Trophoblast cell (in vitro differentiated cells and primary cell): Measurements from ENCODE around the gene ADAMTS14.
"Not testable (repeated sequence)": the region's sequence is repeated elsewhere in the genome, so short reads cannot be mapped to it uniquely, and the experiment has no call there.

ENCODE experiments used
- DNase-seq, 2 donors: peaks; one replicate each; pipeline ENCODE4 v3.0.0-alpha.2; 2016
- H2AFZ ChIP-seq: 2 replicates; pipeline ENCODE4 v1.6.1; 2013; ENCODE audit warnings: low read length, moderate library complexity, mild to moderate bottlenecking; ENCODE audit not compliant: insufficient read depth, poor library complexity
- H2AK5ac ChIP-seq: 2 replicates; pipeline ENCODE4 v1.6.1; 2013; ENCODE audit warnings: mild to moderate bottlenecking, low read length
- H2BK120ac ChIP-seq: 2 replicates; pipeline ENCODE4 v1.6.1; 2013; ENCODE audit warnings: low read length, mild to moderate bottlenecking, moderate library complexity; ENCODE audit not compliant: insufficient read depth, poor library complexity
- H2BK12ac ChIP-seq: 2 replicates; pipeline ENCODE4 v1.6.1; 2013; ENCODE audit warnings: mild to moderate bottlenecking, low read length, moderate library complexity
- H2BK5ac ChIP-seq: 2 replicates; pipeline ENCODE4 v1.6.1; 2013; ENCODE audit warnings: low read length, low read depth, moderate library complexity, mild to moderate bottlenecking; ENCODE audit not compliant: poor library complexity
- H3K14ac ChIP-seq: 2 replicates; pipeline ENCODE4 v1.6.1; 2013; ENCODE audit warnings: mild to moderate bottlenecking, low read length
- H3K18ac ChIP-seq: 2 replicates; pipeline ENCODE4 v1.6.1; 2013; ENCODE audit warnings: mild to moderate bottlenecking, low read length
- H3K23ac ChIP-seq: 2 replicates; pipeline ENCODE4 v1.6.1; 2013; ENCODE audit warnings: low read length
- H3K27ac ChIP-seq: 2 replicates; pipeline ENCODE4 v1.5.1; 2013; ENCODE audit warnings: low read depth, mild to moderate bottlenecking, inconsistent platforms, low read length, moderate library complexity
- H3K27me3 ChIP-seq: 2 replicates; pipeline ENCODE4 v1.6.1; 2013; ENCODE audit warnings: inconsistent platforms, mild to moderate bottlenecking, low read length, moderate library complexity; ENCODE audit not compliant: insufficient read depth
- H3K36me3 ChIP-seq, 2 experiments: 1 replicate in 1 of 2; 2 replicates in 1 of 2; pipeline ENCODE4 v1.6.1; 2013; ENCODE audit warnings: low read length in 2 of 2, mild to moderate bottlenecking in 2 of 2, moderate library complexity in 1 of 2; ENCODE audit not compliant: insufficient read depth in 2 of 2, control insufficient read depth in 1 of 2
- H3K4ac ChIP-seq: 2 replicates; pipeline ENCODE4 v1.6.1; 2013; ENCODE audit warnings: low read depth, mild to moderate bottlenecking, low read length, moderate library complexity
- H3K4me1 ChIP-seq, 2 experiments: 1 replicate in 1 of 2; 2 replicates in 1 of 2; pipeline ENCODE4 v1.6.1; 2013; ENCODE audit warnings: low read length in 2 of 2, mild to moderate bottlenecking in 2 of 2, moderate library complexity in 1 of 2; ENCODE audit not compliant: insufficient read depth in 2 of 2, control insufficient read depth in 1 of 2
- H3K4me2 ChIP-seq: 2 replicates; pipeline ENCODE4 v1.6.1; 2013; ENCODE audit warnings: inconsistent platforms, mild to moderate bottlenecking, low read length, moderate library complexity
- H3K4me3 ChIP-seq: 2 replicates; pipeline ENCODE4 v1.5.1; 2013; ENCODE audit warnings: mild to moderate bottlenecking, low read depth, low read length, inconsistent platforms
- H3K79me1 ChIP-seq: one replicate; pipeline ENCODE4 v1.6.1; 2013; ENCODE audit warnings: low read length
- H3K79me2 ChIP-seq: 2 replicates; pipeline ENCODE4 v1.6.1; 2013; ENCODE audit warnings: low read length, mild to moderate bottlenecking; ENCODE audit not compliant: control insufficient read depth, insufficient read depth, poor library complexity
- H3K9ac ChIP-seq: 2 replicates; pipeline ENCODE4 v1.6.1; 2013; ENCODE audit warnings: mild to moderate bottlenecking, low read length
- H3K9me3 ChIP-seq: 2 replicates; pipeline ENCODE4 v1.6.1; 2013; ENCODE audit warnings: low read depth, mild to moderate bottlenecking, control low read depth, inconsistent platforms, low read length; ENCODE audit not compliant: insufficient read depth
- H4K12ac ChIP-seq: 2 replicates; pipeline ENCODE4 v1.6.1; 2013; ENCODE audit warnings: low read depth, mild to moderate bottlenecking, low read length, moderate library complexity
- H4K8ac ChIP-seq: 2 replicates; pipeline ENCODE4 v1.6.1; 2013; ENCODE audit warnings: low read depth, mild to moderate bottlenecking, low read length, moderate library complexity
- H4K91ac ChIP-seq: one replicate; pipeline ENCODE4 v1.6.1; 2013; ENCODE audit warnings: low read depth, mild to moderate bottlenecking, low read length, moderate library complexity
- WGBS: extraction: QIAGEN DNeasy Blood & Tissue Kit; methylation state at CpG from one replicate; pipeline ENCODE4 v1.1.7; 2013; ENCODE audit warnings: missing lambda C conversion rate; ENCODE audit not compliant: insufficient read length, insufficient coverage; ENCODE audit errors: extremely low coverage; 5-methylcytosine and 5-hydroxymethylcytosine counted together

ADAMTS14 gene

GRCh38 chr10:70666960-70667798 lies 5.1 kb upstream of the ADAMTS14 start:
- WGBS = no CpG with 5 or more reads among the region's 7 CpGs
- H3K27me3 ChIP-seq = peaks cover 7% of the 10 kb centered on the region
- no peak overlapping the region for H4K8ac ChIP-seq
- no peaks in the 10 kb centered on the region for H3K79me2 ChIP-seq
- no peaks in the 10 kb centered on the region for H3K79me1 ChIP-seq
- no peak overlapping the region for H2BK5ac ChIP-seq
- no peak for DNase-seq
- H3K4ac ChIP-seq = no peak overlapping the region
- no peak overlapping the region for H3K9ac ChIP-seq
- H4K12ac ChIP-seq = no peak overlapping the region
- no peaks in the 10 kb centered on the region for H3K36me3 ChIP-seq
- H3K27ac ChIP-seq = no peak overlapping the region
- H3K9me3 ChIP-seq = peaks cover 4% of the 10 kb centered on the region
- H2AFZ ChIP-seq = no peak overlapping the region
- H2BK12ac ChIP-seq = no peak overlapping the region
- H3K18ac ChIP-seq = no peak overlapping the region
- H2AK5ac ChIP-seq = no peak overlapping the region
- H3K23ac ChIP-seq = no peak overlapping the region
- H4K91ac ChIP-seq = no peak overlapping the region
- no peak overlapping the region for H3K4me2 ChIP-seq
- no peak overlapping the region for H2BK120ac ChIP-seq
- no peak overlapping the region for H3K14ac ChIP-seq
- H3K4me1 ChIP-seq = peaks cover 0 to 3% of the 10 kb centered on the region in 2 experiments
- H3K4me3 ChIP-seq = no peak overlapping the region

- H2BK5ac ChIP-seq, H4K91ac ChIP-seq, H3K9me3 ChIP-seq, H3K4me1 ChIP-seq, H3K9ac ChIP-seq, H3K36me3 ChIP-seq, H4K12ac ChIP-seq, H2BK12ac ChIP-seq, H2BK120ac ChIP-seq, H4K8ac ChIP-seq, H3K4me2 ChIP-seq, H3K23ac ChIP-seq, H3K79me1 ChIP-seq, H3K4me3 ChIP-seq, H3K14ac ChIP-seq, H2AK5ac ChIP-seq, H3K18ac ChIP-seq, H3K79me2 ChIP-seq, H2AFZ ChIP-seq, DNase-seq, H3K4ac ChIP-seq, H3K27ac ChIP-seq: not testable (repeated sequence)
- no CpG with 5 or more reads among the region's 6 CpGs for WGBS
- peaks cover 13% of the 10 kb centered on the region for H3K27me3 ChIP-seq
Measured at GRCh38 chr10:70667818-70668217, 4.5 kb upstream of the ADAMTS14 start.

GRCh38 chr10:70668454-70668970 lies 3.8 kb upstream of the ADAMTS14 start:
- no peak for DNase-seq
- H2BK12ac ChIP-seq = no peak overlapping the region
- no CpG with 5 or more reads among the region's 10 CpGs for WGBS

GRCh38 chr10:70669015-70669414 lies 3.3 kb upstream of the ADAMTS14 start:
- no peak overlapping the region for H2BK5ac ChIP-seq
- H3K4me2 ChIP-seq = no peak overlapping the region
- no peak overlapping the region for H2AK5ac ChIP-seq
- no peak overlapping the region for H4K91ac ChIP-seq
- no peaks in the 10 kb centered on the region for H3K79me1 ChIP-seq
- H3K23ac ChIP-seq = no peak overlapping the region
- peaks cover 19% of the 10 kb centered on the region for H3K27me3 ChIP-seq
- no peak overlapping the region for H4K12ac ChIP-seq
- H2BK120ac ChIP-seq = no peak overlapping the region
- no peak overlapping the region for H4K8ac ChIP-seq
- DNase-seq = no peak
- peaks cover 0 to 6% of the 10 kb centered on the region in 2 experiments for H3K4me1 ChIP-seq
- no peaks in the 10 kb centered on the region for H3K79me2 ChIP-seq
- H3K14ac ChIP-seq = no peak overlapping the region
- no peak overlapping the region for H2BK12ac ChIP-seq
- no peak overlapping the region for H3K4ac ChIP-seq
- H3K18ac ChIP-seq = no peak overlapping the region
- H3K27ac ChIP-seq = no peak overlapping the region
- no peak overlapping the region for H3K4me3 ChIP-seq
- no peaks in the 10 kb centered on the region for H3K36me3 ChIP-seq
- H3K9me3 ChIP-seq = peaks cover 7% of the 10 kb centered on the region
- H3K9ac ChIP-seq = no peak overlapping the region
- no peak overlapping the region for H2AFZ ChIP-seq

More at GRCh38 chr10:70668454-70668970, 3.8 kb upstream of the ADAMTS14 start:
- H3K14ac ChIP-seq = no peak overlapping the region
- H3K4me3 ChIP-seq = no peak overlapping the region
- H2BK5ac ChIP-seq = no peak overlapping the region
- H2AK5ac ChIP-seq = no peak overlapping the region
- peaks cover 19% of the 10 kb centered on the region for H3K27me3 ChIP-seq
- peaks cover 0 to 6% of the 10 kb centered on the region in 2 experiments for H3K4me1 ChIP-seq
- H3K9ac ChIP-seq = no peak overlapping the region
- no peak overlapping the region for H2AFZ ChIP-seq
- no peak overlapping the region for H4K12ac ChIP-seq
- no peaks in the 10 kb centered on the region for H3K79me2 ChIP-seq
- H4K91ac ChIP-seq = no peak overlapping the region
- no peak overlapping the region for H3K4ac ChIP-seq
- no peaks in the 10 kb centered on the region for H3K79me1 ChIP-seq
- H3K9me3 ChIP-seq = peaks cover 7% of the 10 kb centered on the region
- H3K23ac ChIP-seq = no peak overlapping the region
- H2BK120ac ChIP-seq = no peak overlapping the region
- H4K8ac ChIP-seq = no peak overlapping the region
- no peaks in the 10 kb centered on the region for H3K36me3 ChIP-seq
- no peak overlapping the region for H3K4me2 ChIP-seq
- H3K27ac ChIP-seq = no peak overlapping the region
- H3K18ac ChIP-seq = no peak overlapping the region
